Endothelial cell of umbilical vein (primary cell): Measurements from ENCODE around the gene SLC50A1.

Experiments used
- EZH2 ChIP-seq: IDR thresholded peaks from 2 replicates; pipeline ENCODE4 v1.6.1; 2012; ENCODE audit warnings: borderline replicate concordance, low read depth, mild to moderate bottlenecking, moderate library complexity, low read length, inconsistent platforms; ENCODE audit not compliant: severe bottlenecking
- TF ChIP-seq, protein P1 (sequence below), 2 donors: IDR thresholded peaks; 1 replicate in 1 of 2; 2 replicates in 1 of 2; pipeline ENCODE4 v1.5.1; 2011; ENCODE audit warnings: low read length in 2 of 2, mild to moderate bottlenecking in 2 of 2, moderate library complexity in 2 of 2, control low read depth in 1 of 2, inconsistent platforms in 1 of 2, low read depth in 1 of 2; ENCODE audit not compliant: insufficient read depth in 1 of 2; ENCODE audit errors: extremely low read depth in 1 of 2

GRCh38 chr1:155168456-155169210 lies 33.0 kb downstream of the SLC50A1 start:
- TF ChIP-seq EZH2, result no peak
- TF ChIP-seq, protein P1, sequence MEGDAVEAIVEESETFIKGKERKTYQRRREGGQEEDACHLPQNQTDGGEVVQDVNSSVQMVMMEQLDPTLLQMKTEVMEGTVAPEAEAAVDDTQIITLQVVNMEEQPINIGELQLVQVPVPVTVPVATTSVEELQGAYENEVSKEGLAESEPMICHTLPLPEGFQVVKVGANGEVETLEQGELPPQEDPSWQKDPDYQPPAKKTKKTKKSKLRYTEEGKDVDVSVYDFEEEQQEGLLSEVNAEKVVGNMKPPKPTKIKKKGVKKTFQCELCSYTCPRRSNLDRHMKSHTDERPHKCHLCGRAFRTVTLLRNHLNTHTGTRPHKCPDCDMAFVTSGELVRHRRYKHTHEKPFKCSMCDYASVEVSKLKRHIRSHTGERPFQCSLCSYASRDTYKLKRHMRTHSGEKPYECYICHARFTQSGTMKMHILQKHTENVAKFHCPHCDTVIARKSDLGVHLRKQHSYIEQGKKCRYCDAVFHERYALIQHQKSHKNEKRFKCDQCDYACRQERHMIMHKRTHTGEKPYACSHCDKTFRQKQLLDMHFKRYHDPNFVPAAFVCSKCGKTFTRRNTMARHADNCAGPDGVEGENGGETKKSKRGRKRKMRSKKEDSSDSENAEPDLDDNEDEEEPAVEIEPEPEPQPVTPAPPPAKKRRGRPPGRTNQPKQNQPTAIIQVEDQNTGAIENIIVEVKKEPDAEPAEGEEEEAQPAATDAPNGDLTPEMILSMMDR (IDR thresholded peaks at IDR 0.05; ENCODE audit: extremely low read depth in 1 of 2, insufficient read depth in 1 of 2, low read depth in 1 of 2, low read length in 2 of 2), result no peak
